ENCODE results near the gene DLL3.
A peak's percentile ranks its signal among the peaks of the same experiment; 100 is the strongest.

DLL3 gene

GRCh38 chr19:39539165-39539517 is 40.4 kb downstream of the DLL3 start:
- H3K4me3 ChIP-seq (ENCODE audit: low read depth, low read length): peak overlapping the region; percentile 58
- TF ChIP-seq CTCF (IDR thresholded peaks at IDR 0.05; ENCODE audit: low read depth, low read length): no peak
- in situ Hi-C loops (cut with HindIII; ENCODE audit: low sequenced_read_pairs): no loop called here
- DNase-seq (ENCODE audit: low read depth, low spot score): peak; percentile 46

- DNase-seq (ENCODE audit: low read depth, low spot score): peak; percentile 95
- TF ChIP-seq CTCF (IDR thresholded peaks at IDR 0.05; ENCODE audit: low read depth, low read length): peak; percentile 87
- H3K4me3 ChIP-seq (ENCODE audit: low read depth, low read length): peak within 1 kb of the TSS; percentile 58
- in situ Hi-C loops (cut with HindIII; ENCODE audit: low sequenced_read_pairs): no loop called here
Measured at GRCh38 chr19:39539518-39540332, 41.0 kb downstream of the DLL3 start, which contains the start of gene EID2. Gene EID2 (minus strand): TSS chr19:39540161. CDS start chr19:39540079, 82 bp downstream.

GRCh38 chr19:39540333-39540673 is 41.6 kb downstream of the DLL3 start:
- DNase-seq (ENCODE audit: low read depth, low spot score): no peak
- in situ Hi-C loops (cut with HindIII; ENCODE audit: low sequenced_read_pairs): no loop called here
- TF ChIP-seq CTCF (IDR thresholded peaks at IDR 0.05; ENCODE audit: low read depth, low read length): no peak
- H3K4me3 ChIP-seq (ENCODE audit: low read depth, low read length): no peak overlapping the region

GRCh38 chr19:39542206-39542605 is 43.5 kb downstream of the DLL3 start:
- DNase-seq (ENCODE audit: low read depth, low spot score): no peak
- in situ Hi-C loops (cut with HindIII; ENCODE audit: low sequenced_read_pairs): no loop called here

GRCh38 chr19:39543477-39543857 is 44.7 kb downstream of the DLL3 start:
- TF ChIP-seq CTCF (IDR thresholded peaks at IDR 0.05; ENCODE audit: low read depth, low read length): no peak
- H3K4me3 ChIP-seq (ENCODE audit: low read depth, low read length): no peak overlapping the region
- DNase-seq (ENCODE audit: low read depth, low spot score): no peak
- in situ Hi-C loops (cut with HindIII; ENCODE audit: low sequenced_read_pairs): no loop called here

More at GRCh38 chr19:39542206-39542605, 43.5 kb downstream of the DLL3 start:
- TF ChIP-seq CTCF (IDR thresholded peaks at IDR 0.05; ENCODE audit: low read depth, low read length): no peak
- H3K4me3 ChIP-seq (ENCODE audit: low read depth, low read length): no peak overlapping the region

GRCh38 chr19:39544226-39544903 is 45.6 kb downstream of the DLL3 start:
- no peak overlapping the region for H3K4me3 ChIP-seq (ENCODE audit: low read depth, low read length)
- no peak for DNase-seq (ENCODE audit: low read depth, low spot score)
- TF ChIP-seq CTCF (IDR thresholded peaks at IDR 0.05; ENCODE audit: low read depth, low read length): no peak
- in situ Hi-C loops (cut with HindIII; ENCODE audit: low sequenced_read_pairs): no loop called here

Data from astrocyte of the spinal cord (primary cell).